HL-60 (cell line): Measurements from ENCODE around the gene MRPS18C.
"Not testable (repeated sequence)": the region's sequence is repeated elsewhere in the genome, so short reads cannot be mapped to it uniquely, and the experiment has no call there.

Experiments used
- DNase-seq, 2 experiments: peaks; one replicate each; pipeline ENCODE4 v3.0.0-alpha.2; 2010 to 2020; ENCODE audit warnings: low read depth in 1 of 2, low spot score in 1 of 2
- H3K27ac ChIP-seq: fragments of 250-450 bp; sonication (Bioruptor Pico); replicated peaks from 2 replicates; pipeline ENCODE4 v1.5.1; 2020; ENCODE audit warnings: mild to moderate bottlenecking, moderate library complexity
- H3K27me3 ChIP-seq: fragments of 250-450 bp; sonication (Bioruptor Pico); 2 replicates; pipeline ENCODE4 v1.5.1; 2021; ENCODE audit warnings: mild to moderate bottlenecking, moderate library complexity; ENCODE audit not compliant: insufficient read depth, poor library complexity, severe bottlenecking
- H3K4me3 ChIP-seq: replicated peaks from 2 replicates; pipeline ENCODE4 v1.5.1; 2011; ENCODE audit warnings: mild to moderate bottlenecking, control low read depth, low read length; ENCODE audit not compliant: insufficient read depth
- CTCF ChIP-seq: IDR thresholded peaks from one replicate; pipeline ENCODE4 v1.5.1; 2011; ENCODE audit warnings: low read length, control low read depth, inconsistent platforms; ENCODE audit not compliant: insufficient read depth
- GABPA ChIP-seq: IDR thresholded peaks from 2 replicates; pipeline ENCODE4 v1.6.1; 2012; ENCODE audit warnings: low read depth
- POLR2AphosphoS5 ChIP-seq: IDR thresholded peaks from 2 replicates; pipeline ENCODE4 v1.6.1; 2012; ENCODE audit warnings: low read depth
- REST ChIP-seq: IDR thresholded peaks from 2 replicates; pipeline ENCODE4 v1.6.1; 2012; ENCODE audit warnings: low read depth; ENCODE audit not compliant: insufficient replicate concordance
- SPI1 ChIP-seq: IDR thresholded peaks from 2 replicates; pipeline ENCODE4 v1.6.1; 2012; ENCODE audit warnings: low read depth, mild to moderate bottlenecking, borderline replicate concordance

Gene MRPS18C

GRCh38 chr4:83489711-83490326, 34.0 kb downstream of the MRPS18C start:
- Histone ChIP-seq H3K4me3 (no peak overlapping the region), H3K27me3 (no peaks in the 10 kb centered on the region), H3K27ac (no peak overlapping the region)
- no peak for DNase-seq
- TF ChIP-seq CTCF (no peak), REST (no peak), POLR2AphosphoS5 (no peak), GABPA (no peak), SPI1 (no peak)

- no peak overlapping the region for H3K27ac ChIP-seq
- TF ChIP-seq SPI1: no peak
- no peak for TF ChIP-seq REST
- peak; percentile 73 for TF ChIP-seq CTCF
- no peak for TF ChIP-seq POLR2AphosphoS5
- no peak for TF ChIP-seq GABPA
- no peaks in the 10 kb centered on the region for H3K27me3 ChIP-seq
- no peak overlapping the region for H3K4me3 ChIP-seq
- DNase-seq: peak; percentile 35 to 44
These were observed 35.1 kb downstream of the MRPS18C start for GRCh38 chr4:83490876-83491450.

DNA sequence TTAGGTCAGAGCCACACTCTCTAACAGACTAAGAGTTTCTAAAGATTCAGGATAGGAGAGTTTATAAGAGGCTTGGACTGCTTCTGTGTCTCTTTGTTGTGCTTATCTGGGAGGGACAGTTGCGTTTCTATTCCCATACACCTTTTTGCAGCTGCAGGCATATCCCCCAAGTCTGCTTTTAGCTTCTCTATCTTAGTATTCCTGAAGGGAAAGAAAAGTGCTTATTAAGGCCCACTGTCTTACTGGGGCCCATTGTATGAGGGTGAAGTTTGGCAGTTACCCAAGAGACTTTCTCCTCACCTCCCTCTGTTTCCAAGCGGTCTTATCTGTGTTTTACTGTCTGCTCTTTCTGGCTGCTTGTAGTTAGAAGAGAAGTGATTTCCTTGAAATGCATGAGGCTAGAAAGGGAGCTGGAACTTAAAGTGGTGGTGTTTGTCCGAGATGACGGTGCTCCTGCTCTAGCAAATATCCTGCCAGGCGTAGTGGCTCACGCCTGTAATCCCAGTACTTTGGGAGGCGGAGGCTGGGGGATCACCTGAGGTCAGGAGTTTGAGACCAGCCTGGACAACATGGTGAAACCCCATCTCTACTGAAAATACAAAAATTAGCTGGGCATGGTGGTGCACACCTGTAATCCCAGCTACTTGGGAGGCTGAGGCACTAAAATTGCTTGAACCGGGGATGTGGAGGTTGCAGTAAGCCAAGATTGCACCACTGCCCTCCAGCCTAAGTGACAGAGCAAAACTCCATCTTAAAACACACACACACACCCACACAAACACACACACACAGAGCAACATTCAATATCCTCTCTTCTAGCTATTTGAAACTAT, 40.4 kb downstream of the MRPS18C start:
- not testable (repeated sequence) for H3K27ac ChIP-seq, H3K27me3 ChIP-seq, DNase-seq, H3K4me3 ChIP-seq

GRCh38 chr4:83498187-83498586, 42.3 kb downstream of the MRPS18C start:
- no peak for DNase-seq
- TF ChIP-seq POLR2AphosphoS5 (no peak), REST (no peak), CTCF (no peak), SPI1 (no peak), GABPA (no peak)
- no peak overlapping the region for H3K27ac ChIP-seq
- H3K27me3 ChIP-seq: no peaks in the 10 kb centered on the region
- no peak overlapping the region for H3K4me3 ChIP-seq

- DNase-seq, H3K27ac ChIP-seq: not testable (repeated sequence)
These were observed 45.8 kb downstream of the MRPS18C start for GRCh38 chr4:83501671-83502070.

More at GRCh38 chr4:83501671-83502070, 45.8 kb downstream of the MRPS18C start:
- not testable (repeated sequence) for H3K27me3 ChIP-seq, H3K4me3 ChIP-seq
